Activated CD4-positive, alpha-beta T cell treated with anti-CD3 and anti-CD28 coated beads, Interleukin-2, amount 50 U/mL, for 48 hours (primary cell): ENCODE measurements around the gene DDX51.
"Not testable (repeated sequence)": the region's sequence is repeated elsewhere in the genome, so short reads cannot be mapped to it uniquely, and the experiment has no call there.

Experiments used
- DNase-seq, 2 experiments: peaks; one replicate each; pipeline ENCODE4 v3.0.0-alpha.2; 2020

The DDX51 gene

DNA sequence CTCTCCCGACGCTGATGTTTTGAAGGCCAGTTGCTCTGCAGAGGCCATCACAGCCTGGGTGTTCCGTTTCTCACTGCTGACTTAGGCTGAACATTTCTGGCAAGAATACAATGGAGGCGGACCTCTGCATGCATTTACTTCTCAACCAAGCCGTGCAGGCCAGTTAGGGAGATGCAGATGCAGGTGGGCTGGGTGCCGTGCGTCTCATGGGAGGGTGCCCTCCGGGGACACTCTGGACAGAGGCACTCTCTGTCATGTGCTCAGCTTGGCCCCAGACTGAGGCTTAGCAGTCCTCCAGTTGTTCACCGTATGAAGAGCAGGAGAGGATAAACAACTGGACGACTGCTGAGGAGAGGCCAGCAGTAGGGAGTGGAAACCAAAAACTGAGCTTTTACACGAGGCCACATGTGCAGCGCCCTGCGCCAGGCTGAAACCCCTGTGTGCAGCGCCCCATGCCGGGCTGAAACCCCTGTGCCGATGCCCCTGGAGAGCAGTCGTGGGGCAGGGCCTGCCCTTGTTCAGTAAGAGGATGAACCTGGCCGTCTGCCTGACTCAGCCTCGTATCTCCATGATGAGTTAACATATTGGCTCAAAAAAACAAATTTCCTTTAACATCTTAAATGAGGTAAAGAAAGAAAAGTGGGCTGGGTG lies 32.3 kb downstream of the DDX51 start:
- DNase-seq, result no peak

DNA sequence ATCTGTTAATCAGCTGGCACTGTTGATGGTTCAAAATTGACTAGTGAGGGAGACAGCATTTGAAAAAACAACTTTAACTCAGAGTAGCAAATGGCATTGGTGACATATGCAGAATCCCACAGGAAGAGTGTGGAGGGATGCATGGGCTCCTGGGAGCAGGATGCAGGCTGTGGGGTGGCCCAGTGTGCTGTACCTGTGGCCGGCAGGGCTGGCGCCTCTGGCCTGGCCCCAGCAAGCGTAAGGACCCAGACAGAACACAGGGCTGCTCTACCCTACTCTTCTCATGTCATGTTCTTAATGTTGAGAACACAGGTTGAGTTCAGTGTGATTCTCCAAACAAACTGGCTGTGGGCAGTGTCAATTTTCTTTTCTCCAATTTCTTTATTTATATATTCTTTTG lies 33.4 kb downstream of the DDX51 start:
- DNase-seq, result no peak

DNA sequence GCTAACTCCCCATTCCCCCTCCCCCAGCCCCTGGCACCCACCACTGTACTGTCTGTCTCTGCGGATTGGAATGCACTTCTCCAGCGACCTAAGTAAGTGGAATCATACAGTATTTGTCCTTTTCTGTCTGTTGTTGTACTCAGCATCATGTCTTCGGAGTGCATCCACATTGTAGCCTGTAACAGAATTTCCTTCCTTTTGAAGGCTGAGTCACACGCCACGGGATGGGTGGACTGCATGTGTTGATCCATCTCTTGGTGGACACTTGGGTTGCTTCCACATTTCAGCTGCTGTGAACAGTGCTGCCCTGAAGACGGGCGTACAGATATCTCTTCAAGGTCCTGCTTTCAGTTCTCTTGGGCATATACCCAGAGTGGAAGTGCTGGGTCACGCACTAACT lies 34.4 kb downstream of the DDX51 start:
- no peak for DNase-seq

DNA sequence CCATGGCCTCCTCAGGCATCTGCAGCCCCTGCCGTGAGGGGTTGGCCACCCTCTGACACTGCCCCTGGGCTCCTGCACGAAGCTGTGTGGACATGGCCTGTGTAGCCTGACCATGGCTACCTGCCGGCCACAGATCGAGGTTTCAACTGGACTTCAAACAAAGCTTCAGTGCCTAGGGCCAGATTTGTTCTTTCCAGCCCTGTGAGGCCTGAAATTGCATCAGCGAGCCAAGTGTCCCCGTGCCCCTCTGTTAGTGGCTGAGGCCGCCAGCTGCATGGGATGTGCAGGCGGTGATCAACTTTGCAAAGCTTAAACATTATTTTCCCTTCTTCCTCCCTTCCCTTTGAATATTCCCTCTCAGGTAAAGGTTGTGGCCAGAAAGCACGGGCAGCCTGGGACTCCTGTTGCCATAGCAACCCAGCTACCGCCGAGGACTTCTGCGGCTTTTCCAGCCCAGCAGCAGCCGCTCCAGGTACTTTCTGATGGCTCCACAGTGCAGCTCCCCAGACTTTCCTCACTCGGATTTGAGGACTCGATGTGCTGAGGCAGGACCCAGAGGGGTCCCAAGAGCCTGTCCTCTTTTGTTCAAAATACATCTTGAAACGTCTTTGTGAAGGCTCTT lies 35.8 kb downstream of the DDX51 start:
- no peak for DNase-seq

DNA sequence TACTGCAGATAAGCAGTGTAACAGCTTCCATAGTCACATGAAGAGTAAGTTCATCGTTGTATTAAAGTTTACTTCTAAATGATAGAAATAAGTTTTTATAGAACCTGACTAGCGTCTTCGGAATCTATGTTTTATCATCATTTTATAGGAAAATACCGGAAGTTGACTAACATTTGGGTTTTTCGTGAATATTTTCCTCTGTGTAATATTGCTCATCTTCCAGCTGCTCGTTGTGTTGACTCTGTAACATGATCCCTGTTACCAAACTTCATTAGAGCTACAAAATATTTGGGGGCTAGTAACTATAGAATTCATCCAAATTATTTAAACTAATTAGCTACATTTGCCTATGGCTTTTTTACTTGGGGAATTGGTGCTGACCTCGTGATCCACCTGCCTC lies 37.2 kb downstream of the DDX51 start:
- no peak for DNase-seq

DNA sequence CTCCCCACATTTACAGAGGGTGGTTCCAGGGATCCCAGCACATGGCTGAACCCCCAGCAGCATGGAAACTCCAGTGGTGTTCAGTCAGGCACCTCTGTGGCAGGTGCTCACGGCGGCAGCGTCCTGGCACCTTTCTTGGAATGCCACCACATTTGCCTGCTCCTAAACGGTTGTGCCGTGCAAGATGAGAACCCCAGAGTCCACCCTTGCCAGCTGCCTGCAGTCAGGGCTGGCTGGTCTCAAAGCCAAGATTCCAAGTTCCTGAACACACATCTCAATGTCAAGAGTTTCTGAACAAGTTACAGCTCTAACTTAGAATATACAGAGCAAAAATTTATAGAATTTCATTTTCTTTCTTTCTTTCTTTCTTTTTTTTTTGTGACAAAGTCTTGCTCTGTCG lies 38.7 kb downstream of the DDX51 start:
- no peak for DNase-seq

DNA sequence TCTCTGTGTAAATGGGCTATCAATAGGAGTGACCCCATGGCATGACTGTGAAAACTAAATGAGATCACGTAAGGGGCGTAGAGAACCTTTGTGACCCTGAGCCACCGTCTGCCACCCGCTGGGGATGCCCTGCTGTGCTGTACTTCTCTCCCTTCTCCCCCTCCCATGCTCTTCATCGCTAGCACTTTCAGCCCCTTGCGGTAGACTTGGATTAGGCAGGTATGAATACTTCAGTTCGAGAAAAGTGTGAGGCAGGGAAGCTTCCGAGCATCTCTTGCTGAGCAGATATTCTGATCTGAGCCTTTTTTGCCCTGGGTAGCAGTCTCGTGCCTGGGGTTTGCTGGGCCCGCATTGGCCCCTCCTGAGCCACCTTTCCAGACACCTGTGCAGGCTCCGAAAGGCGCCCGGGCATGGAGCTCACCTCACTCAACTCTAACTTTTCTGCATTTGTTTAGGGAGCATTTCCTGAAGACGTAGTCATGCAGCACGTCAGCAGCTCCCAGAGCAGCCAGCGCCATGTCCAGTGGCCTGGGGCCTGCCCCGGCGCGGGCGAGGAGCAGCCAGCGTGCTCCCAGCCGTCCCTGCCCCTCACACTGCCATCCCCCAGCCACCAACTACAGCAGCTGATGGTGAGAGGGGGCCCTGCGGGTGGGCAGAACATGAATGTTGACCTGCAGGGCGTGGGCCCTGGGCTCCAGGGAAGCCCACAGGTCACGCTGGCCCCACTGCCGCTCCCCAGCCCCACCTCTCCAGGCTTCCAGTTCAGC lies 40.4 kb downstream of the DDX51 start:
- no peak for DNase-seq

DNA sequence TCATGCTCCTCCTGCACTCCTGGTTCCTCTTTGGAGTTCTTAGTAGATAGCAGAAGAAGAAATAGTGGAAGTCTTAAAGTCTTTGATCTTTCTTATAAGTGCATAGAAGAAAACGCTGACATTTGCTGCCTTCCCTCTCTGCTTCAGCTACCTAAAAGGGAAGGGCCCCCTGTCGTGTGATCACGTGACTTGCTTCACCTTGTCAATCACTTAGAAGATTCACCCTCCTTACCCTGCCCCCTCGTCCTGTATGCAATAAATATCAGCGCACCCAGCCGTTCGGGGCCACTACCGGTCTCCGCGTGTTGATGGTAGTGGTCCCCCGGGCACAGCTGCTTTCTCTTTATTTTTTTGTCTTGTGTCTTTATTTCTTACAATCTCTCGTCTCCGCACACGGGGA lies 41.0 kb downstream of the DDX51 start:
- DNase-seq, result not testable (repeated sequence)

DNA sequence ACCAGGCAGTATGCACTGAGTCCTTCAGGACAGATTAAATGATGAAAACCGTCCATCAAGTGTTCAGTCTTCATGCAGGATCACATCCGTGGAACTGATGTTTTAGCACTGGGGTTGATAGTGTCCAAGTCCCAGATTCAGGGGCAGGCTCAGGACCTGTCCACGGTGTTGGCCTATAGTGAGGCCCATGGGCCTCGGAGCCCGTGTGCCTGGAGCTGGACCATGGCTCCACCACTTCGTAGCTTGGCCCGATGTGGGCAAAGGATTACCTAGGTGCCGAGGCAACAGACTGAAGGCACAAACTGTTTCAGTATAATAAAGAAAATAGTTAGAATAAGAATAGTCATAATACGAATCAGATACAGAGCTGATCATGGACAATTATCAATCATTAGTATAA lies 41.8 kb downstream of the DDX51 start:
- no peak for DNase-seq

DNA sequence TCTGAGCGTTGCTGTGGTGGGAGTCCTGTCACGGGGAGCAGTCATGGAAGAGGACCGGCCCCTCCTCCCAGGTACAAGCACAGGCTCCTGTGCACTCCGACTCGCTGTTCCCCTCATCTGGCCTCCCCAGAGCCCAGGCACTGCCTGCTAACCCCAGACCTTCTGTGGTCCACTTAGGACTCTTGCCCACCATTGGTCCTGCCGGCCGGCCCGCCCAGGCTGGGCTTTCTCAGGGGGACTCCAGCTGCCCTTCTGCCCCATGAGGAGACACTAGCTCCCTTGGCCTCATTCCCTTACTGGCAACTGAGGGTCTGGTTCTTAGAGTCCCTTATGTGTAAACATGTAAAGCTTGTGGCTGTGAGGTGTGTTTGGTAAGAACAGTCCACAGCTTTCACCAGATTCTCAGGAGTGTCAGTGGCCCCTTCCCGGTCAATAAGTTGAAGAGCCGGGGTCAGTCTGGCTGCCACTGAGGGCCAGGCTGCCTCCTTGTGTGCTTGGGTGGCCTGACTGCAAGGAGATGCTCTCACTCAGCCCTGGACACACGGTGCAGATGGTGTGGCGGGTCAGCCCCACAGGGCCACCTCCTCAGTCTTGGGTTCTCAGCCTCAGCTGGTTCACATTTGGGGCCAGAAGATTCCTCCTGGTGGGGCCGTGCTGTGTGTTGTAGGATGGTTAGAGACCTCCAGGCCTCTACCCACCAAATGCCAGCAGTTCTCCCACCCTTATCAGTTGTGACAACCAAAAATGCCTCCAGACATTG lies 43.6 kb downstream of the DDX51 start:
- no peak for DNase-seq

DNA sequence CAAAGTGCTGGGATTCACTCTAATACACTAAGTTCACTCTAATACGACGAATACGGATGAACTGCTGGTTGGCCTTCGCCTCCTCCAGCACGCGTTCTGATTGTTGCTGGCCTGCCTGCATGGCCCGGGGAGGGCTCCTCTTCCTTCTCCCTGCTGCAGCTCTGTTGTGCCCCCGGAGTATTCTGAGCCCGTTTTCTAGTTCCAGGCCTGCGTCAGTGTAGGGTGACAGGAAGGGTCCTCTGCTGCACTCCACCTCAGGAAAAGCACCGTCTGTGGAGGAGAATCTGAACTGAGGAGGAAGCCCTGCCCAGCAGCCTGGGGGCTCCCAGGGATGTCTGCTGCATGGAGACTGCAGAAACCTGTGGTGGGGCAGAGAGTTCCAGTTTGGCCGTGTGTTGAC lies 44.4 kb downstream of the DDX51 start:
- DNase-seq, result no peak

DNA sequence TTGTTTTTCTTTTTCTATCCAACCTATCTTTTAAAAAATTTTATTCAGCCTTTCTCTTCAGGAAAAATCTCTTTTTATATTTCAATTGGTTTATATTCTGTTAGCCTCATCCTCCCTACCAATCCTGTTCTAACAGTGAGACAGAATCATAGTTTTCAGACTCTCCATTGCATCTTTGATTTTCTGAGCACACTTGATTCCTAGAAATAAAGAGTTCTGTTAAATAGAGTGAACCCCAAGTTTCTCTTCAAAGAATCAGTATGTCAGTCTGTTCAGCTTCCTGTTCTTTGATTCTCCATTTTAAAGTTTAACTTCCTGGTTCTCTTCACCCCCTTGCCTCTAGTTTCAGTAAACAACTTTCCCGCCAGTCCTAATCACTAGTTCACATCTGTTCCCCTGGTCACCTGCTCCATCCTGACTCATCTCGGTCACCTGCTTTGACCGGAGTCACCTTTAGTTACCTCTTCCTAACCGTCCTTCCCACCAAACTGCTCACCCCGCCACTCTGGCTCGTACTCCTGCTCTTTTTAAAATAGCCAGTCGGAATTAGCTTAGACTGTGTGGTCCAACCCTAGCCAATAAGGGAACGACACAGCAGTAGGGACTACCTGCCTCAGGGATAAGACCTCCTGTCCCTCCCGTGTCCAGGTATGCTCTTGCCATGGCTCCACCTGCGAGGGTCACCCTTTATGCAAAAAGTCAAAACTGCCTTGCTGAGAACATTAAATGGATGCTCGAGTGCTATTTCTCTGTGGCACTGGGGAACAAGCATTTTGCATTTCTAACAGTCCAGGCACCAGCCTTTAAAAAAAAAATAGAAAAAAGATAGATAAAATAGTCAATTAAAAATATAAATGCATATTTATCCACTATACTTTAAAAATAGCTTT lies 48.4 kb downstream of the DDX51 start:
- no peak for DNase-seq

DNA sequence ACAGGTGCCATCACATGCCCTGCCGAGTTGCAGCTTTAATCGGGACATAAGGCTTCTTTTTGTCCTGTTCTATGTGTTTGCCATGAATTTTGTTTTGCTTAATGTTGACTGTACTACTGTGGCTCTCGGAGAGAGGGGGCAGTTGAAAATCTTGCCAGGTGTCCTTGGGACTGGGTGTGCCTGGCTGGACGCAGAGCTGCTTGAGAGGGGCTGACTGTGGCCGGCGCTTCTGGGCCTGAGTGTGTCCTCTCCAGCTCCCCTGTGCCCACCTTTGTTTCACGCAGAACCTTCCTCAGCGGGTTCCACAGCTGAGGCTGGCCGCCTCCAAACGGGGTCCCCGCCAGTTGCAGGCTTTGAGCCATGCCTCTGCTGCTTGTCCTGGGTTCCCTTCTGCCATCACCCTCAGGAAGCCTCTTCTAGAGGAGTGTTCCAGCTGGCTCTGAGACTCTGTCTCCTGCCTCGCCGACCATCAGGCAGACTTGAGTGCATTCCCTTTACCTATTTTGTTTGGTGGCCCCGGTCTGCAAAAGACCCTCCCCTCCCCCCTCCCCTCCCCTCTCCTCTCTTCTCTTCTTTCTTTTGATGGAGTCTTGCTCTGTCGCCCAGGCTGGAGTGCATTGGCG lies 49.7 kb downstream of the DDX51 start:
- no peak for DNase-seq

DNA sequence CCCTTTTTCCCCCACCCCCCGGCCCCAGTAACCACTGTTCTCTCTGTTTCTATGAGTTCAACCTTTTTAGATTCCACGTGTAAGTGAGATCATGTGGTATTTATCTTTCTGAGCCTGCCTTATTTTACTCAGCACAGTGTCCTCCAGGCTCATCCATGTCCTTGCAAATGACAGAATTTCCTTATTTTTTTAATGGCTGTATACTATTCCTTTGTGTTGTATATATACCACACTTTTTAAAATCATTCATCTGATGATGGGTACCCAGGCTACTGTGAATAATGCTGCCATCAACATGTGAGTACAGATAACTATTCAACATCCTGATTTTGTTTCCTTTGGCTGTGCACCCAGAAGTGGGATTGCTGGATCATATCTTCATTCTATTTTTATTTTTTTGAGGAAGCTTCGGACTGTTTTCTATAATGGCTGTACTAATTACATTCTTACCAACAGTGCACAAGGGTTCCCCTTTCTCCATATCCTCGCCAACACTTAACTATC lies 54.7 kb downstream of the DDX51 start:
- DNase-seq, result no peak
